GM18907 (cell line): ENCODE measurements around the gene ANKFY1.
"Not testable (repeated sequence)": the region's sequence is repeated elsewhere in the genome, so short reads cannot be mapped to it uniquely, and the experiment has no call there.

Source experiments
- ATAC-seq: cut with Tn5 transposase; IDR thresholded peaks from one replicate; pipeline ENCODE4 v1.9.1; 2021; ENCODE audit warnings: mild to moderate bottlenecking, moderate library complexity; ENCODE audit not compliant: unreplicated experiment

Gene ANKFY1

GRCh38 chr17:4219241-4219640 is 44.5 kb downstream of the ANKFY1 start:
- ATAC-seq: no peak

DNA sequence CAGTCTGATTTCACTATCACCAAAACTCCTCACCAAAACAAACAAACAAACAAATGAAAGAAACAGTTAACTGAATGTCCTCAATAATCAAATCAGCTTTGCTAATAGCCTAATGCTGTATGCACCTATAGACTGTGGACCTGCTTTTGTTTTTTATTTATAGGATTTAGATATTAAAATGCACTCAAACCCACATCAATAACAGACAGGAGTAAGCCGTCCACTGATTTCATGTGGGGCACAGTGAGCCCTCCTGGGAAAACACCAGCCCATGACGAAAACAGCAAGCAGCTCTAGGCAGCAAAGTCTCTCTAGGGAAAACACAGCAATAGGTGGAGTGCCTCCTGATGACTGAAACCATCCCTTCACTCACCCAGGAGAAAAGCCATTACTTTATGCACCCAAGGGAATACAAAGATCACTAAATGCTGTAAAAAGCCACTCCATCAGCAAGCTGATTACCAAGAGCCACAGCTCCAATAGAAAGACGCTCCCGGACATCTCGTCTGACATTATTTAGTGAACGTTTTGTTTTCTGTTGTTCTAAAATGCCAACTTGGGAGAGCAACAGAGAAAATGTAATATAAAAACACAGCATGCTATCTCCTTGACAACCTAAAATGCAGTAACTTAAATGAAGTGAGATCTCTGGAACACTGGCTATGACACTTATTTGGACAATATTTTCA is 47.8 kb downstream of the ANKFY1 start:
- no peak for ATAC-seq

GRCh38 chr17:4214157-4214556 is 49.6 kb downstream of the ANKFY1 start:
- no peak for ATAC-seq

DNA sequence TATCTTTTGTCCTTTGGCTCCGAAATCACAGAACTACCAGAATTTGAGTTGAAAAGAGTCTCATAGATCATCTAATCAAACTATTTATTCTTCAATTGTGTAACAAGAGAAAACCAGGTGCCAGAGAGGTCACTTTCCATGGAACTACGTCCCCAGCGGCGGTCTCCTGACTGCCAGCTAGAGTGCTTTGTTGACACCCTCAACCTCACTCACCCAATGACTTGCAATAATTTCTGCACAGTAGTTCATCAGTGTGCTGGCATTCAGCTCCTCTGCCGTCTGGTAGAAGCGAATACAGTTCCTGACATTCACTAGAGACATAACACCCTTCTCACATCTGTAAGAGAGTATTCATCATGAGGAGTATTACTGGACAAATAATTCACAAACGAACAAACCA is 54.2 kb downstream of the ANKFY1 start:
- no peak for ATAC-seq

DNA sequence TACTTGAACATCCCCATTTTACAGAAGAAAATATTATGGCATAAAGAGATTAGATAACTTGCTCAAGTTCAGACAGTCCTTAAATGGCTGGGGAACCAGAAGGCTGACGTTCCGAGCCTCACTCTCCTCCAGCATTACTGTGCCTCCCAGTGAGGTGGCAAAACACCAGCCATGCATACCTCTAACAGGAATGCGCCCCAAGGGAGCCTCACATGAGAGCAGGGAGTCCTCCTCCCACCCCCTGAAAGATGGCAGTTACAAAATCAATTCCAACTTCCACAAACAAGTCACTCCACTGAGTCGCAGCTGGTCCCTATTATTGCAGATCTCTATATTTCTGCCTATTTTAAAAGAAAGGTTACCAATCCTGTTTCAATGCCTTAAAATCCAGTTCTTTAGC is 55.5 kb downstream of the ANKFY1 start:
- no peak for ATAC-seq

- no peak for ATAC-seq
Measured at GRCh38 chr17:4206962-4207361, 56.8 kb downstream of the ANKFY1 start.

GRCh38 chr17:4205917-4206316 is 57.9 kb downstream of the ANKFY1 start:
- no peak for ATAC-seq

- ATAC-seq: no peak
Measured at GRCh38 chr17:4204710-4205173, 59.0 kb downstream of the ANKFY1 start.

GRCh38 chr17:4204190-4204589 is 59.6 kb downstream of the ANKFY1 start:
- ATAC-seq: no peak

GRCh38 chr17:4201226-4201625 is 62.6 kb downstream of the ANKFY1 start:
- ATAC-seq: no peak

DNA sequence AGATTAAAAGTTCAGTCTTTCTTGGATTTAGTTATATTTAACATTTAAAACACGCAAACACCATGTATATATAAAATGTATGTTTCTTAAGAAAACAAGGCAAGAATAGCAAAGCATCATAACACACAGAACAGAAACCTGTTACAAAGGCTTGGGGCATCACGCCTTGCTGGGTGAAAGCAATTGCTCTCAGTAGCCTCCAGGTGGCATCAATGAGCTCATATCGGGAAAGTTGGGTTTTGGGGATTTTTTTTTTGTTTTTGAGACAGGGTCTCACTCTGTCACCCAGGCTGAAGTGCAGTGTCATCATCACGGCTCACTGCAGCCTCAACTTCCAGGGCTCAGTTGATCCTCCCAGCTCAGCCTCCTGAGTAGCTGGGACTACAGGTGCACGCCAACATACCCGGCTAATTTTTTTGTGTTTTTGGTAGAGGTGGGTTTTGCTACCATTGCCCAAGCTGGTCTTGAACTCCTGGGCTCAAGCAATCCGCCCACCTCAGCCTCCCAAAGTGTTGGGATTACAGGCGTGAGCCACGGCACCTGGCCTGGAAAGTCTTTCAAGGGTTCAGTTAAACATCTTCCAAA is 63.9 kb downstream of the ANKFY1 start:
- ATAC-seq: no peak

DNA sequence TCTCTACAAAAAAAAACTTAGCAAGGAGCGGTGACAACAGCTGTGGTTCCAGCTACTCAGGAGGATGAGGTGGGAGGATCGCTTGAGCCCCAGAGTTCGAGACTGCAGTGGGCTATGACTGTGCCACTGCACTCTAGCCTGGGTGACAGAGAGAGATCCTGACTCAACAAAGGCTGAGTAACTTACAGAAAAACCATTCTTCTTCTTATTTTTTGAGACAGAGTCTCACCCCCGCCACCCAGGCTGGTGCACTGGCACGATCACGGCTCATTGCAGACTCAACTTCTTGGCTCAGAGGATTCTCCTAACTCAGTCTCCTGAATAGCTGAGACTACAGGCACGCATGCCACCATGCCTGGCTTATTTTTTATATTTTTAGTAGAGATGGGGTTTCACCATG is 64.8 kb downstream of the ANKFY1 start:
- ATAC-seq: no peak

DNA sequence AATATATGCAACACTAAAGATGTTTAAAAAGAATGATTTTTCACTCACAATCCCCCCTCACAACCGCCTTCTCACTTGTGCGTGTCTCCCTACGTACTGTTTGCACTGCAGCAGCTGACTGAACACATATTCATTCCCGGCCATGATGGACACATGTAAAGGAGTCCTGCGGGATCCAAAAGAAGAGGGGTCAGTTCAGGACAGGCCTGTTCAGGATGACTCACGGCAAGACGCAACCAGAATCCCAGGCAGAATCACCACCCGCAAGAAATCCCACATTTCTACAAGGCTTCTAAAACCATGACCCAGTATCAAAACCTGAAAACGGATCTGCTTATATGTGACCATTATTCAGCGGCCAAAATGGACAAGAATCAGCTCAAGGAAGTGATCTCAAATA is 68.5 kb downstream of the ANKFY1 start:
- ATAC-seq: no peak

DNA sequence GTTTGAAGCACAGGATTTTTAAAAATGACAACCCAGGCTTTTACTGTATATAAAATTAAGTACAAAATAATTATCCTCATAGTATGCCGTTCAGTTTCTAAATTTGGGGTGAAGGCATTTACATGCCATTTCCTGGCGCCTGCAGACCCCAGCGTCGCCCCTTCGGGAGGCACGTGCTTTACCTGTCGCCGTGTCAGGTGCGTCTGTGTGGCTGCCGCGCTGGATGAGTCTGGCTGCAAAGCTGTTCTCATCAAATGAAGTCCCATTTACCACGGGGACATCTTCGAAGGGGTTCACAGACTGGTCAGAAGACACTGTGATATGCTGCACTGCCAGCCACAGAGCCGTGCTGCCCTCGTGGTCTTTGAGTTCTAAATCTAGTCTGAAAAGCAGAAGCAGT is 69.0 kb downstream of the ANKFY1 start:
- ATAC-seq: no peak

DNA sequence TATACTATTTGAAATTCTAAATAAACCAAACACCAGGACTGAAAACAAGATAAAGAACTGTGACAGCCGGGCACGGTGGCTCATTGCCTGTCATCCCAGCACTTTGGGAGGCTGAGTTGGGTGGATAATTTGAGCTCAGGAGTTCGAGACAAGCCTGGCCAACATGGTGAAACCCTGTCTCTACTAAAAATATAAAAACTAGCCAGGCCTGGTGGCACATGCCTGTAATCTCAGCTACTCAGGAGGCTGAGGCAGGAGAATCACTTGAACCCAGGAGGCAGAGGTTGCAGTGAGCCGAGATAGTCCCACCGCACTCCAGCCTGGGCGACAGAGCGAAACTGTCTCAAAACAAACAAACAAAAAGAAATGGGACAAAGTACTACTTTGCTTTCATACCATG is 73.0 kb downstream of the ANKFY1 start:
- ATAC-seq: not testable (repeated sequence)

DNA sequence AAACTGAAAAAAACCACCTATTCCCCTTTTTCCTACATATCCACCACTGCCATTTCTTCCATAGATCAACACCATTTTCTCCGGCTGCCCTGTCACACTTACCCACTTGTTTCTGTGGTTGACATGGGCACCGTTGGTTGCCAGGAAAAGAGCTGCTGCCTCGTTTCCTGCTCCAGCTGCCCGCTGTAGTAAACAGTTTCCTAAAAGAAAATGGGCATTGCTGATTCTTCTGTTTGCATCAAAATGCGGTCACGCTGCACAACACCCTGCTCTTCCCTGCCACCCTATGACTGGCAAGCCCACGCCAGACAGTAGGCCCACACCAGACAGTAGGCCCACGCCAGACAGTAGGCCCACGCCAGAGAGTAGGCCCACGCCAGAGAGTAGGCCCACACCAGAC is 74.5 kb downstream of the ANKFY1 start:
- no peak for ATAC-seq

DNA sequence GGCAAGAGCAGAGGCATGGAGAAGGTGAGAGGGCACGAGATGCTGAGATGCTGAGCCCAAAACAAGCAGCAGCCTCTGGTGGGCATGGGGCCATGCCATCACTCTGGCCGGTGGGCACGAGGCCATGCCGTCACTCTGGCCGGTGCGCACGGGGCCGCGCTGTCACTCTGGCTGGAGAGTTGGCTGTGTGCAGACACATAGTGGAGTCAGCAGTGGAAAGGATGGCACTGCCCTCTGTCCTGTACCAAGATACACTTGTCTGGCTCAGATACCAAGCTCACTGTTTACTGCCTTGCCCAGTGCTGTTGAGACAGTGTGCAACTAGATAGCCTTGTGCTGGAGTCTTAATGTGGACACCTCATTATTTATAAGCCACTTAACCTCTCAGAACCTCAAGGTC is 75.7 kb downstream of the ANKFY1 start:
- no peak for ATAC-seq

GRCh38 chr17:4187076-4187475 is 76.7 kb downstream of the ANKFY1 start:
- no peak for ATAC-seq

DNA sequence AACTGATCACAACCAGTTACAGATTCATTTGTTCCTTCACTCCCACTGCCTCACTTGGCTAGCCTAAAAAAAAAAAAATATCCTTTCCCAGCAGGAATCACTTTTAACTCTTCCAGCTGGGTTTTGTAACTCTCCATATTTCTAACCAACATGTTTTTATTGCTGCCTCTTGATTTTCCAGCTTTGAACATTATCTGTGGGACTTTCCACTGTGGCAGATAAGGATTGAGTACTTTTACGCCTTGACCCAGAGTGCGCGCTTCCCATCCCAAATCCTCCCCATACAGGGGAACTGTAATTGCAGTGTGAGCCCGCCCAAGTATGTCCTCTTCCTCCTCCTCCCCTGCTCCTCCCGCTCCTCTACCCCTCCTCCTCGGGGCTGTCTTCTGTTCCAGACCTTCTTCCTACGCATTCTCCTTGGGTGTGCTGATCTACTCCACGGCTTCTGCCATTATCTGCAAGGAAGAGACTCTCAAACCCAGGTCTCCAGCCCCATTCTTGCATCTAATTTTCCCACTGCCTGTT is 77.4 kb downstream of the ANKFY1 start:
- no peak for ATAC-seq

DNA sequence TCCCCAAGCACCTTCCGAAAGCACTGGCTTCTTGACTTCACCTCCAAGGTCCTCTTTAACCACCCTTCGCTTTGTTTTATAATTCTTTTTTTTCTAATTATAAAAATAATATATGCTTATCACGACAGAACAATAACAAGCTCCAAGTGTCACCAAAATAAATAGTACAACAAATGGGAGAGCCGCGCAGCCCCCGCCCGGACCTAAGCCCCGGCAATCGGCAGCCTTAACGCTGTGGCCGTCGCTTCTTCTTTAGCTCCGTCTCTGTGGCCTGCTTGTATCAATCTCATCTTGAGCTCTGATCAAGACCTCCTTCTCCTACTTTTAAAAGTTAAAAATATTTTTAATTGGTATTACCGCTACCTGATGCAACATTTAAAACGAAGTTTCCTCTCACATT is 78.1 kb downstream of the ANKFY1 start:
- no peak for ATAC-seq

GRCh38 chr17:4184811-4185210 is 79.0 kb downstream of the ANKFY1 start:
- no peak for ATAC-seq

DNA sequence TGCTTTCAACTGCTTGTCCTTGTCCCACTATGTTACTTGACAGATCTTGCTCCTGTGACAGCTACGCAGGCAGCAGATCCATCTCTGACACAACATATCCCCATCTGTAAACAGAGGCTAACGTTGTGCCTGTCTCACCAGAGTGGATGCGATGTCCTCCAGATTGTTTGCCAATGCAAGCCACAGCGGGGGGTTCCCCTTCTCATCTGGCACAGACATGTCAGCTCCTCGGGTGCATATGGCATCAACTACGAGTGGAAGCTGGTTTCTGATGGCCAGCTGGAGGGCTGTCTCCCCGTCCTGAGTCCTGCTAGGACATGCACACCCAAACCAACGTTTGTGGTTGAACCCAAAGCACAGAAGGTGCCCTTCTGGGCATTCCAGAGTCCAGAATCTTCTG is 81.7 kb downstream of the ANKFY1 start:
- no peak for ATAC-seq

DNA sequence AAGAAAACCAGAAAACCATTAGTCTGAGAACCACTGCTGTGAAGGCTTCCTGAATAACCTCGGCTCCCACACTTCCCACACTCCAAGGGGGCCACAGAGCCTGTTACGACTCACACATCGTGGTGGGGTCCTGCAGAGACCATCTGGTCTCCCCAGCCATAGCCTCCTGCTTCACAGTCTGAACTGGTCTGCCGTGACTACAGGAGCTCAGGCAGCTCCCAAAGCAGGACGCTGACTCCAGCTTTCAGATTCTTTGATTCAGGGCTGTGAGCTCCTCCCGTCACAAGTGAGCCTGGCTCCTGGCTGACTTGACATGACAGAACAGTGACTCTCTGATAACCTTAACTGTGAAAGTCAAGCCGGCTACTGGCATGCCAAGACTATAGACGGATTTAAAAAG is 83.0 kb downstream of the ANKFY1 start:
- no peak for ATAC-seq
